Uterus (tissue), 2 donors: Measurements from ENCODE around the gene SEPTIN1.

Experiments used
- POLR2A ChIP-seq, 2 donors: fragments of 450-650 bp; IDR thresholded peaks; one replicate each; pipeline ENCODE4 v1.6.1; 2016; ENCODE audit warnings: antibody characterized with exemption in 2 of 2, mild to moderate bottlenecking in 1 of 2, moderate library complexity in 1 of 2
- TF ChIP-seq, protein P1 (sequence below), 4 experiments: fragments of 200-600 bp in 2 of 4; fragments of 450-650 bp in 2 of 4; sonication (generic) in 2 of 4; IDR thresholded peaks; one replicate each; pipeline ENCODE4 v1.5.1; 2016 to 2019; ENCODE audit warnings: antibody characterized with exemption in 4 of 4, mild to moderate bottlenecking in 2 of 4, moderate library complexity in 1 of 4

GRCh38 chr16:30407804-30408534 is 25.6 kb upstream of the SEPTIN1 start:
- no peak for TF ChIP-seq POLR2A (IDR thresholded peaks at IDR 0.05)
- TF ChIP-seq, protein P1, sequence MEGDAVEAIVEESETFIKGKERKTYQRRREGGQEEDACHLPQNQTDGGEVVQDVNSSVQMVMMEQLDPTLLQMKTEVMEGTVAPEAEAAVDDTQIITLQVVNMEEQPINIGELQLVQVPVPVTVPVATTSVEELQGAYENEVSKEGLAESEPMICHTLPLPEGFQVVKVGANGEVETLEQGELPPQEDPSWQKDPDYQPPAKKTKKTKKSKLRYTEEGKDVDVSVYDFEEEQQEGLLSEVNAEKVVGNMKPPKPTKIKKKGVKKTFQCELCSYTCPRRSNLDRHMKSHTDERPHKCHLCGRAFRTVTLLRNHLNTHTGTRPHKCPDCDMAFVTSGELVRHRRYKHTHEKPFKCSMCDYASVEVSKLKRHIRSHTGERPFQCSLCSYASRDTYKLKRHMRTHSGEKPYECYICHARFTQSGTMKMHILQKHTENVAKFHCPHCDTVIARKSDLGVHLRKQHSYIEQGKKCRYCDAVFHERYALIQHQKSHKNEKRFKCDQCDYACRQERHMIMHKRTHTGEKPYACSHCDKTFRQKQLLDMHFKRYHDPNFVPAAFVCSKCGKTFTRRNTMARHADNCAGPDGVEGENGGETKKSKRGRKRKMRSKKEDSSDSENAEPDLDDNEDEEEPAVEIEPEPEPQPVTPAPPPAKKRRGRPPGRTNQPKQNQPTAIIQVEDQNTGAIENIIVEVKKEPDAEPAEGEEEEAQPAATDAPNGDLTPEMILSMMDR (IDR thresholded peaks at IDR 0.05) = no peak
